ENCODE measurements around the gene SH3BP5.

DNA sequence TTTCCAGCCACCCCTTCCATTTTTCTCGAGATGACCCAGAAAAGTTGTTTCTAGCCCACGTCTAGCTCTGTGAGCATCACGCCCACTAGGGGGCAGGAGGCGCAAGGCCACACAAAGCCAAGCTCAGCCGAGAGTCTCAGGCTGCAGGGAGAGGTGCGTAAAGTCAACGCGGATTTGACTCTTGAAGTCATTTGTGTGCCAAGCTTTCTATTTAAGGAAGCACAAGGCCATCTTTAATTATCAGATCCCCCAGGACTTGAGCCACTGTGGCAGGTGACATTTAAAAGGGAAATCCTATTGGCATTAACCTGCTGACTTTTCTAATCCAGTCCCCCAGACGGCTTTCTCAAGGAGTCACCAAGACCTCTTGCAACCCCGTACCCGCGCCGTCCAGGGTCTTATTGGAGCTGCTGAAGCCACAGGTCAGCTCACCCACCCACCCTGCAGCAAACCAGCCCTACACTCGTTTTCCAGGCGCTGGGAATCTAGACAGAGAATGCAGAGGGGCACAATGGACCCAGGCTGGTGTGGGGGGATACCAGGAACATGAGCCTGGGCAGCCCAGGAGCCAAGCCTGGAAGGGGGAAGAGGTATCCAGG, 64.3 kb downstream of the SH3BP5 start:
- TF ChIP-seq POLR2A (IDR thresholded peaks at IDR 0.05) = peak in 1 of 2 donors; percentile 17
- TF ChIP-seq, protein P1, sequence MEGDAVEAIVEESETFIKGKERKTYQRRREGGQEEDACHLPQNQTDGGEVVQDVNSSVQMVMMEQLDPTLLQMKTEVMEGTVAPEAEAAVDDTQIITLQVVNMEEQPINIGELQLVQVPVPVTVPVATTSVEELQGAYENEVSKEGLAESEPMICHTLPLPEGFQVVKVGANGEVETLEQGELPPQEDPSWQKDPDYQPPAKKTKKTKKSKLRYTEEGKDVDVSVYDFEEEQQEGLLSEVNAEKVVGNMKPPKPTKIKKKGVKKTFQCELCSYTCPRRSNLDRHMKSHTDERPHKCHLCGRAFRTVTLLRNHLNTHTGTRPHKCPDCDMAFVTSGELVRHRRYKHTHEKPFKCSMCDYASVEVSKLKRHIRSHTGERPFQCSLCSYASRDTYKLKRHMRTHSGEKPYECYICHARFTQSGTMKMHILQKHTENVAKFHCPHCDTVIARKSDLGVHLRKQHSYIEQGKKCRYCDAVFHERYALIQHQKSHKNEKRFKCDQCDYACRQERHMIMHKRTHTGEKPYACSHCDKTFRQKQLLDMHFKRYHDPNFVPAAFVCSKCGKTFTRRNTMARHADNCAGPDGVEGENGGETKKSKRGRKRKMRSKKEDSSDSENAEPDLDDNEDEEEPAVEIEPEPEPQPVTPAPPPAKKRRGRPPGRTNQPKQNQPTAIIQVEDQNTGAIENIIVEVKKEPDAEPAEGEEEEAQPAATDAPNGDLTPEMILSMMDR (IDR thresholded peaks at IDR 0.05) = peak; percentile 90 to 97 (median 93)

All from tibial nerve (tissue), 3 donors.